Measurements from ENCODE around the gene ZNF217.

- TF ChIP-seq POLR2AphosphoS5 (IDR thresholded peaks at IDR 0.05; ENCODE audit: borderline replicate concordance, low read depth, low read length): no peak
- no peak for TF ChIP-seq EZH2 (IDR thresholded peaks at IDR 0.05)
These were observed 24.3 kb upstream of the ZNF217 start for GRCh38 chr20:53617791-53618489.

Measured in SK-N-MC (cell line).